AG09319 (cell line): ENCODE measurements around the gene FGFRL1.

Experiments
- DNase-seq: peaks from one replicate; pipeline ENCODE4 v3.0.0-alpha.2; 2010; ENCODE audit warnings: low read depth; ENCODE audit errors: extremely low read depth
- CTCF ChIP-seq: IDR thresholded peaks from 2 replicates; pipeline ENCODE4 v1.5.1; 2011; ENCODE audit warnings: low read depth, mild to moderate bottlenecking, inconsistent platforms, low read length, moderate library complexity

Gene FGFRL1

GRCh38 chr4:1038948-1039492 lies 27.6 kb downstream of the FGFRL1 start:
- DNase-seq, result no peak
- TF ChIP-seq CTCF, result no peak

GRCh38 chr4:1039493-1040343 lies 28.3 kb downstream of the FGFRL1 start:
- DNase-seq, result no peak

GRCh38 chr4:1040344-1041146 lies 29.1 kb downstream of the FGFRL1 start:
- no peak for TF ChIP-seq CTCF

More at GRCh38 chr4:1039493-1040343, 28.3 kb downstream of the FGFRL1 start:
- no peak for TF ChIP-seq CTCF

GRCh38 chr4:1041147-1041935 lies 29.9 kb downstream of the FGFRL1 start:
- DNase-seq, result no peak
- no peak for TF ChIP-seq CTCF

More at GRCh38 chr4:1040344-1041146, 29.1 kb downstream of the FGFRL1 start:
- DNase-seq, result no peak

- TF ChIP-seq CTCF, result no peak
- no peak for DNase-seq
These were observed 30.5 kb downstream of the FGFRL1 start for GRCh38 chr4:1041936-1042330.

GRCh38 chr4:1042352-1043055 lies 31.1 kb downstream of the FGFRL1 start:
- no peak for TF ChIP-seq CTCF
- no peak for DNase-seq
